ENCODE measurements around the gene TBL3. TPM values are rescaled to one million over a fixed set of nuclear protein-coding genes. Genes with fewer than 3 reads are reported as not detected.

The TBL3 gene
- total and polyA plus RNA-seq, 2 of the 8 experiments (the other 6 are each of a cell fraction or from before 2014, with no cell fraction given) = 65.8 to 137 TPM

DNA sequence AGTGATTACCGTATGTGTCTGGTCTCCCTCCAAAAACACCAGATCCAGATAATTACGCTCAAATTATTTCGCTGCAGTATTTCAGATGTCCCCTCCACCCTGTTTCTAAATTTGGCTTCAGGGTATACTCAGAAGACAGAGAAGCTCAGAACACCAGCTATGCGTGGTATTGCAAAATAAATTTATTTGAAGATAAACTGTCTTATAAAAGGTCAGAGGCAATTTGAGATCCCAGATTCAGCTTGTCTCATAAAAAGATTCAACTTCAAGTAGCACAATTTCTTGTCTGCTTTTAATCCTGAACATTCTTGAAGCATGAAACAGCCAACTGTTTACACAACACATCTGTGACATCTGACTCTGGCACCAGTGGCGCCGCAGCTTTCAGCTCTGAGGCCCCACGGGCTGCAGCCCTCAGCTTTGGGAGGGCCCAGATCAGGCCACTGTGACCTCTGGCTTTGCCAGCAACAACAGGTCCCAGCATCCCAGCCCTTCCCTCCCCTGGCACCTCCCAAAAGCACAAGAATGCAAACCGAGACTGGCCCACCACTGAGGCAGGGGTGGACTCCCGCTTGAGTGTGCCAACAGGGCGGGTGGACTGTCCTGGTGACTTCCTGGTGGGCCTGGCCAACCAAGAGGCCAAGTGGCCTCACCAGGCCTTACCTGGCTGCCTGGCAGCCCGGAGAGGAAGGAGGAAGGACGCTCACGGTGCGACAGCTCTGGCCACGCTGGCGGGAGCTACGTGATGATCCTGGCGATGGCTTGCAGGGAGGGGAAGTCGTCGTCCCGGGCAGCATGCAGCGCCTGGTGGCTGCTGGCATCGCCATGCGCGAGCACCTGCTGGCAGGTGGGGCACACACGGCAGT, 25.9 kb downstream of the TBL3 start:
- Histone ChIP-seq H2BK12ac (ENCODE audit: low read depth, low read length) (no peak overlapping the region), H2BK20ac (ENCODE audit: low read length) (no peak overlapping the region), H3K27me3 (replicated peaks in 1 of 4; ENCODE audit: control insufficient read depth in 3 of 4, extremely low read depth in 1 of 4, insufficient read depth in 3 of 4, low read length in 3 of 4) (peaks cover 0 to 7% (median 0%) of the 10 kb centered on the region in 4 experiments; a peak in 1 of 7 replicates), H3K9me3 (ENCODE audit: insufficient read depth in 2 of 2, low read depth in 1 of 2, low read length in 1 of 2) (no peaks in the 10 kb centered on the region), H3K14ac (ENCODE audit: insufficient read length) (no peak overlapping the region), H3K18ac (ENCODE audit: extremely low read depth, low read length) (no peak overlapping the region), H2BK5ac (ENCODE audit: low read depth, low read length) (no peak overlapping the region), H3K9ac (replicated peaks in 1 of 4; ENCODE audit: extremely low read depth in 1 of 4, low read depth in 3 of 4, low read length in 3 of 4) (no peak overlapping the region), H3K27ac (ENCODE audit: low read depth, low read length) (no peak overlapping the region), H3K23me2 (ENCODE audit: low read depth, low read length) (peaks cover 4% of the 10 kb centered on the region; the same call in 1 of the 2 replicates), H3K56ac (replicated peaks; ENCODE audit: insufficient read length, low read depth, low read length) (no peak overlapping the region), H3K4me2 (ENCODE audit: insufficient read depth in 1 of 2, low read depth in 2 of 2, low read length in 2 of 2) (no peak overlapping the region), H3K4me3 (ENCODE audit: extremely low read depth in 1 of 4, insufficient read depth in 2 of 4, low read depth in 3 of 4, low read length in 4 of 4) (no peak overlapping the region), H3K36me3 (ENCODE audit: control insufficient read depth in 2 of 4, insufficient read depth in 4 of 4, low read length in 3 of 4) (peaks cover 22 to 48% (median 39%) of the 10 kb centered on the region in 4 experiments), H2AK5ac (ENCODE audit: low read depth, low read length) (no peak overlapping the region), H2AFZ (ENCODE audit: low read length) (no peak overlapping the region), H2BK120ac (replicated peaks; ENCODE audit: low read depth, low read length) (no peak overlapping the region), H3K4me1 (replicated peaks in 1 of 4; ENCODE audit: control insufficient read depth in 3 of 4, insufficient read depth in 4 of 4, low read length in 3 of 4) (peaks cover 0 to 7% (median 3%) of the 10 kb centered on the region in 4 experiments; a peak in 3 of 7 replicates), H4K20me1 (replicated peaks in 1 of 2; ENCODE audit: control insufficient read depth in 1 of 2, insufficient read depth in 2 of 2, low read length in 2 of 2) (peaks cover 13 to 27% of the 10 kb centered on the region in 2 experiments), H3K23ac (ENCODE audit: insufficient read length) (no peak overlapping the region), H3K79me1 (ENCODE audit: low read depth, low read length) (no peaks in the 10 kb centered on the region), H2BK15ac (ENCODE audit: low read length) (no peak overlapping the region), H4K8ac (ENCODE audit: extremely low read depth, insufficient read depth, low read length) (no peak overlapping the region), H3K79me2 (ENCODE audit: control insufficient read depth in 1 of 2, insufficient read depth in 2 of 2, low read length in 2 of 2) (no peaks in the 10 kb centered on the region), H4K5ac (ENCODE audit: insufficient read length, low read depth, low read length) (no peak overlapping the region), H3K4ac (replicated peaks; ENCODE audit: insufficient read length, low read depth, low read length) (no peak overlapping the region), H4K91ac (replicated peaks; ENCODE audit: insufficient read length, low read length) (no peak overlapping the region)
- DNase-seq (ENCODE audit: low read depth in 1 of 2, low spot score in 2 of 2) = no peak
- CTCF ChIA-PET (ENCODE audit: partially characterized antibody) = interaction anchor here (0.5 to 2.0 kb wide), 6 partner anchors 8 to 295 kb away, joined by 3 to 8 read pairs (median 3); no protein-coding TSS in a partner anchor
- FAIRE-seq = no peak
- POLR2A ChIA-PET (ENCODE audit: partially characterized antibody) = interaction anchor here (1.1 to 28.2 kb wide), 6 partner anchors 7 to 157 kb away, joined by 4 to 736 read pairs (median 9); partner anchors contain the start of genes NDUFB10, RNF151, RPS2 and TBL3
- 94% methylated on average over 19 of the region's 26 CpGs; no CpG with 5 or more reads in 1 of the 2 experiments for WGBS, 2 experiments (ENCODE audit: extremely low coverage in 1 of 2, insufficient coverage in 1 of 2, insufficient read length in 1 of 2, insufficient replicate concordance in 2 of 2, low coverage in 1 of 2, low lambda C conversion rate in 2 of 2, missing lambda C conversion rate in 1 of 2)
- TF ChIP-seq RXRA (IDR thresholded peaks at IDR 0.05; ENCODE audit: insufficient read depth, low read depth, low read length) (no peak), CTBP2 (IDR thresholded peaks at IDR 0.05; ENCODE audit: borderline replicate concordance, insufficient read depth, insufficient read length, low read length) (no peak), SIN3A (conservative IDR thresholded peaks at IDR 0.05 in 1 of 2, IDR thresholded peaks at IDR 0.05 in 1 of 2; ENCODE audit: low read depth in 1 of 2, low read length in 2 of 2) (no peak), SP1 (IDR thresholded peaks at IDR 0.05; ENCODE audit: low read depth, low read length) (no peak), GTF2F1 (IDR thresholded peaks at IDR 0.05; ENCODE audit: borderline replicate concordance, low read depth, low read length) (no peak), SIX5 (IDR thresholded peaks at IDR 0.05; ENCODE audit: low read depth, low read length) (no peak), RNF2 (IDR thresholded peaks at IDR 0.05; ENCODE audit: borderline replicate concordance, low read depth, low read length, missing control alignments, poor library complexity, severe bottlenecking) (no peak), SAP30 (IDR thresholded peaks at IDR 0.05; ENCODE audit: insufficient read depth, insufficient replicate concordance, low read length) (no peak), TEAD4 (IDR thresholded peaks at IDR 0.05; ENCODE audit: low read depth, low read length) (no peak)
- TF ChIP-seq, protein P1, sequence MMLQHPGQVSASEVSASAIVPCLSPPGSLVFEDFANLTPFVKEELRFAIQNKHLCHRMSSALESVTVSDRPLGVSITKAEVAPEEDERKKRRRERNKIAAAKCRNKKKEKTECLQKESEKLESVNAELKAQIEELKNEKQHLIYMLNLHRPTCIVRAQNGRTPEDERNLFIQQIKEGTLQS (IDR thresholded peaks at IDR 0.05; ENCODE audit: insufficient read depth, low read depth, low read length) = no peak

Measured in H1 (cell line).